ENCODE results near the gene GRIN2B.

GRIN2B gene

GRCh38 chr12:13956060-13956590 is 25.3 kb downstream of the GRIN2B start:
- no peak for DNase-seq (ENCODE audit: low read depth)

GRCh38 chr12:13952096-13952495 is 29.3 kb downstream of the GRIN2B start:
- no peak for DNase-seq (ENCODE audit: low read depth)

- DNase-seq (ENCODE audit: low read depth): peak; percentile 19
Observed at GRCh38 chr12:13950502-13950901, 30.9 kb downstream of the GRIN2B start.

GRCh38 chr12:13948621-13949020 is 32.8 kb downstream of the GRIN2B start:
- DNase-seq (ENCODE audit: low read depth): no peak

GRCh38 chr12:13947276-13947946 is 34.0 kb downstream of the GRIN2B start:
- no peak for DNase-seq (ENCODE audit: low read depth)

- no peak for DNase-seq (ENCODE audit: low read depth)
Observed at GRCh38 chr12:13945641-13946040, 35.8 kb downstream of the GRIN2B start.

GRCh38 chr12:13945236-13945635 is 36.2 kb downstream of the GRIN2B start:
- no peak for DNase-seq (ENCODE audit: low read depth)

- no peak for DNase-seq (ENCODE audit: low read depth)
Observed at GRCh38 chr12:13942826-13943225, 38.6 kb downstream of the GRIN2B start.

- peak; percentile 36 for DNase-seq (ENCODE audit: low read depth)
Observed at GRCh38 chr12:13941258-13942249, 39.8 kb downstream of the GRIN2B start.

GRCh38 chr12:13940335-13940865 is 41.0 kb downstream of the GRIN2B start:
- DNase-seq (ENCODE audit: low read depth): no peak

- DNase-seq (ENCODE audit: low read depth): no peak
Observed at GRCh38 chr12:13937735-13938134, 43.7 kb downstream of the GRIN2B start.

- no peak for DNase-seq (ENCODE audit: low read depth)
Observed at GRCh38 chr12:13935169-13935568, 46.2 kb downstream of the GRIN2B start.

Measured in EH (cell line).